ENCODE data around the gene PEAR1. TPM values are rescaled to one million over a fixed set of nuclear protein-coding genes. Genes with fewer than 3 reads are reported as not detected.

Gene PEAR1
- total and polyA plus RNA-seq, 2 of the 8 experiments (the other 6 are each of a cell fraction or from before 2014, with no cell fraction given) = 0.63 to 0.71 TPM

GRCh38 chr1:156881663-156882062 lies 11.9 kb upstream of the PEAR1 start:
- POLR2A ChIA-PET (ENCODE audit: partially characterized antibody) = no interaction called here
- TF ChIP-seq PHF8 (conservative IDR thresholded peaks at IDR 0.05; ENCODE audit: low read depth, low read length) (no peak), KDM5A (IDR thresholded peaks at IDR 0.05; ENCODE audit: low read length) (no peak), SRF (IDR thresholded peaks at IDR 0.05; ENCODE audit: low read depth, low read length) (no peak), RBBP5 (IDR thresholded peaks at IDR 0.05; ENCODE audit: borderline replicate concordance, low read depth, low read length) (no peak), TBP (IDR thresholded peaks at IDR 0.05; ENCODE audit: low read depth, low read length) (no peak), SUZ12 (IDR thresholded peaks at IDR 0.05; ENCODE audit: low read length) (no peak), CHD2 (IDR thresholded peaks at IDR 0.05; ENCODE audit: low read length) (no peak), SP1 (IDR thresholded peaks at IDR 0.05; ENCODE audit: low read depth, low read length) (no peak), HDAC6 (IDR thresholded peaks at IDR 0.05; ENCODE audit: low read depth, low read length) (no peak), CTBP2 (IDR thresholded peaks at IDR 0.05; ENCODE audit: borderline replicate concordance, insufficient read depth, insufficient read length, low read length) (no peak), POU5F1 (IDR thresholded peaks at IDR 0.05; ENCODE audit: low read depth, low read length) (no peak), E2F6 (IDR thresholded peaks at IDR 0.05) (no peak), NRF1 (IDR thresholded peaks at IDR 0.05; ENCODE audit: low read depth, low read length) (no peak), NANOG (IDR thresholded peaks at IDR 0.05; ENCODE audit: insufficient read depth, low read depth, low read length, poor library complexity, severe bottlenecking) (no peak)

More at GRCh38 chr1:156881663-156882062, 11.9 kb upstream of the PEAR1 start:
- Histone ChIP-seq H2AK5ac (ENCODE audit: low read depth, low read length) (no peak overlapping the region), H3K4me2 (ENCODE audit: insufficient read depth in 1 of 2, low read depth in 2 of 2, low read length in 2 of 2) (no peak overlapping the region), H3K4me1 (replicated peaks in 1 of 4; ENCODE audit: control insufficient read depth in 3 of 4, insufficient read depth in 4 of 4, low read length in 3 of 4) (peaks cover 6 to 28% (median 11%) of the 10 kb centered on the region in 4 experiments), H3K4me3 (ENCODE audit: extremely low read depth in 1 of 4, insufficient read depth in 2 of 4, low read depth in 3 of 4, low read length in 4 of 4) (no peak overlapping the region), H2BK20ac (ENCODE audit: low read length) (no peak overlapping the region), H4K20me1 (replicated peaks in 1 of 2; ENCODE audit: control insufficient read depth in 1 of 2, insufficient read depth in 2 of 2, low read length in 2 of 2) (peaks cover 0 to 3% of the 10 kb centered on the region in 2 experiments), H3K79me2 (ENCODE audit: control insufficient read depth in 1 of 2, insufficient read depth in 2 of 2, low read length in 2 of 2) (no peaks in the 10 kb centered on the region), H3K23me2 (ENCODE audit: low read depth, low read length) (0 out of 2 replicates have a peak, but pooled peaks cover 2% of the 10 kb centered on the region), H3K18ac (ENCODE audit: extremely low read depth, low read length) (no peak overlapping the region), H3K79me1 (ENCODE audit: low read depth, low read length) (no peaks in the 10 kb centered on the region), H3K27ac (ENCODE audit: low read depth, low read length) (no peak overlapping the region), H3K56ac (replicated peaks; ENCODE audit: insufficient read length, low read depth, low read length) (no peak overlapping the region), H4K91ac (replicated peaks; ENCODE audit: insufficient read length, low read length) (no peak overlapping the region), H4K8ac (ENCODE audit: extremely low read depth, insufficient read depth, low read length) (no peak overlapping the region), H3K9me3 (ENCODE audit: insufficient read depth in 2 of 2, low read depth in 1 of 2, low read length in 1 of 2) (no peaks in the 10 kb centered on the region), H2BK15ac (ENCODE audit: low read length) (no peak overlapping the region), H2BK12ac (ENCODE audit: low read depth, low read length) (no peak overlapping the region), H3K36me3 (ENCODE audit: control insufficient read depth in 2 of 4, insufficient read depth in 4 of 4, low read length in 3 of 4) (no peaks in the 10 kb centered on the region), H3K14ac (ENCODE audit: insufficient read length) (no peak overlapping the region), H3K23ac (ENCODE audit: insufficient read length) (no peak overlapping the region), H3K27me3 (replicated peaks in 1 of 4; ENCODE audit: control insufficient read depth in 3 of 4, extremely low read depth in 1 of 4, insufficient read depth in 3 of 4, low read length in 3 of 4) (peaks cover 0 to 35% (median 27%) of the 10 kb centered on the region in 4 experiments; a peak in 6 of 7 replicates), H3K9ac (replicated peaks in 1 of 4; ENCODE audit: extremely low read depth in 1 of 4, low read depth in 3 of 4, low read length in 3 of 4) (no peak overlapping the region), H3K4ac (replicated peaks; ENCODE audit: insufficient read length, low read depth, low read length) (no peak overlapping the region), H2BK5ac (ENCODE audit: low read depth, low read length) (no peak overlapping the region), H2AFZ (ENCODE audit: low read length) (no peak overlapping the region), H2BK120ac (replicated peaks; ENCODE audit: low read depth, low read length) (no peak overlapping the region), H4K5ac (ENCODE audit: insufficient read length, low read depth, low read length) (no peak overlapping the region)
- DNase-seq (ENCODE audit: low read depth in 1 of 2, low spot score in 2 of 2) (no peak), FAIRE-seq (no peak)
- CTCF ChIA-PET (ENCODE audit: partially characterized antibody) = interaction anchor here (0.7 to 31.4 kb wide), 11 partner anchors 8 to 220 kb away, joined by 3 to 719 read pairs (median 4); partner anchors contain the start of genes INSRR, LRRC71, NTRK1 and PEAR1
- 64% methylated on average over 4 of the region's 4 CpGs; no CpG with 5 or more reads in 1 of the 2 experiments for WGBS, 2 experiments (ENCODE audit: extremely low coverage in 1 of 2, insufficient coverage in 1 of 2, insufficient read length in 1 of 2, insufficient replicate concordance in 2 of 2, low coverage in 1 of 2, low lambda C conversion rate in 2 of 2, missing lambda C conversion rate in 1 of 2)
